Activated CD4-positive, alpha-beta T cell treated with anti-CD3 and anti-CD28 coated beads, Interleukin-2, amount 10 ng/mL, durations not matched to agents 24 days and 14 days (primary cell): ENCODE data around the gene PKNOX1. TPM values are rescaled to one million over a fixed set of nuclear protein-coding genes. Genes with fewer than 3 reads are reported as not detected.
A peak's percentile ranks its signal among the peaks of the same experiment; 100 is the strongest.
"Not testable (repeated sequence)": the region's sequence is repeated elsewhere in the genome, so short reads cannot be mapped to it uniquely, and the experiment has no call there.

Source experiments
- DNase-seq: peaks from one replicate; pipeline ENCODE4 v3.0.0; 2022
- H3K27ac Mint-ChIP-seq: one replicate; pipeline ENCODE4 v1.8.0; 2022; ENCODE audit warnings: mild to moderate bottlenecking, mixed read lengths
- H3K27me3 Mint-ChIP-seq: one replicate; pipeline ENCODE4 v1.8.0; 2022; ENCODE audit warnings: mixed read lengths
- H3K36me3 Mint-ChIP-seq: one replicate; pipeline ENCODE4 v1.8.0; 2022; ENCODE audit warnings: low read depth, mild to moderate bottlenecking, mixed read lengths
- H3K4me1 Mint-ChIP-seq: one replicate; pipeline ENCODE4 v1.8.0; 2021; ENCODE audit warnings: mixed read lengths
- H3K4me3 Mint-ChIP-seq: one replicate; pipeline ENCODE4 v1.8.0; 2022; ENCODE audit warnings: mild to moderate bottlenecking, moderate library complexity, mixed read lengths
- H3K9me3 Mint-ChIP-seq: one replicate; pipeline ENCODE4 v1.8.0; 2021; ENCODE audit warnings: mixed read lengths
- intact Hi-C: fragments of 100-400 bp; cut with micrococcal nuclease; formaldehyde crosslinking; loops from one replicate; pipeline ENCODE4 v1.15.1; 2023
- total RNA-seq: library from RNA; stranded (reverse); gene quantifications from 2 replicates; pipeline ENCODE4 v1.2.3, GENCODE V29; 2022

PKNOX1 gene, protein sequence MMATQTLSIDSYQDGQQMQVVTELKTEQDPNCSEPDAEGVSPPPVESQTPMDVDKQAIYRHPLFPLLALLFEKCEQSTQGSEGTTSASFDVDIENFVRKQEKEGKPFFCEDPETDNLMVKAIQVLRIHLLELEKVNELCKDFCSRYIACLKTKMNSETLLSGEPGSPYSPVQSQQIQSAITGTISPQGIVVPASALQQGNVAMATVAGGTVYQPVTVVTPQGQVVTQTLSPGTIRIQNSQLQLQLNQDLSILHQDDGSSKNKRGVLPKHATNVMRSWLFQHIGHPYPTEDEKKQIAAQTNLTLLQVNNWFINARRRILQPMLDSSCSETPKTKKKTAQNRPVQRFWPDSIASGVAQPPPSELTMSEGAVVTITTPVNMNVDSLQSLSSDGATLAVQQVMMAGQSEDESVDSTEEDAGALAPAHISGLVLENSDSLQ
- 23.1 and 26.2 TPM in 2 replicates for total RNA-seq

DNA sequence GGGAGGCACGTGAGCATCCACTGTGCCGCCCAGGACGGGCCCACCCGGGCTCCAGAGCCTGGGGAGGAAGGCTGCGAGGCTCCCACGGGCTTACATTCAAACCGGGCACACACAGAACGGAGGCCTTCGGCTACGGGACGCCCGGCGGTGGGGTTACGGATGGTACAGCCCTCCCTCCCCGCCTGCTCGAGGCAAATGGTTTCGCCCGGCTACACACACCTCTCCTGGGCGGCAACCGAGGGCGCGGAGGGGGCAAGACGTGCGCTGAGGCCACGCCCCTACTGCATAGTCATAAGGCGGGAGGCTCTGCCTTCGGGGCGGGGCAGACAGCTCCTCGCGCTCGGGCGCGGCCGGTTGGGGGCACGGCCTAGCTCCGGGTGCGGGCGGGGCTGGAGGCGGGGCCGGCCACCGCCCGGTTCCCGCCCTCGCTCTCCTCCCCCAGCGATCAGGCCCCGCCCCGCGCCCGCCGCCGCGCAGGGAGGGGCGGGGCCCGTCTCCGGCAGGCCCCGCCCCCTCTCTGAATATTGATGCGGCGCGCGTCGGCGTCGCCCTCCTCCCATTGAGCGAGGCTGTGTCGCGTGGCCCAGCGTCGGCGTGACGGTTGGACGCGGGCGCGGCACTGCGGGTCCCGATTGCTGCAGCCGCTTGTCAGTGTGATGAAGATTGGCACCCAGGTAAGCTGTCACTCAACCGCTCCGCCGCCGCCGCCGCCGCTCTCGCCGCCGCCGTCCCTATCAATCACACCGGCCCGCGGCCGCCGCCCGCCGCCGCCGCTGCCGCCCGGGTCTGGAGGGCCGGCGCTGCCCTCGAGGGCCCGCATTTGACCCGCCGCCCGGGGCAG is at the start of gene PKNOX1:
Gene PKNOX1, plus strand, starts transcription at position 572 of the 841 bp plus-strand sequence. CDS start 29,820 bp downstream, outside the sequence.
- H3K36me3 Mint-ChIP-seq = peaks cover 22% of the 10 kb centered on the region
- peak within 1 kb of the TSS; percentile 94 for H3K27ac Mint-ChIP-seq
- peak within 1 kb of the TSS; percentile 90 for H3K4me3 Mint-ChIP-seq
- H3K9me3 Mint-ChIP-seq = no peaks in the 10 kb centered on the region
- H3K4me1 Mint-ChIP-seq = peaks cover 26% of the 10 kb centered on the region
- DNase-seq = peak; percentile 100
- H3K27me3 Mint-ChIP-seq = no peaks in the 10 kb centered on the region
- intact Hi-C loops = loop anchor here (1.0 to 10.0 kb wide), 4 partner anchors 81 to 1841 kb away; partner anchors contain the start of genes CFAP410, NDUFV3, SUMO3 and WDR4

- Mint-ChIP-seq H3K9me3 (no peaks in the 10 kb centered on the region), H3K4me1 (peaks cover 22% of the 10 kb centered on the region), H3K27me3 (no peaks in the 10 kb centered on the region), H3K27ac (peak within 1 kb of the TSS; percentile 87), H3K4me3 (peak within 1 kb of the TSS; percentile 75), H3K36me3 (no peaks in the 10 kb centered on the region)
- peak; percentile 71 for DNase-seq
- intact Hi-C loops = no loop called here
Observed at GRCh38 chr21:42925114-42925926, 49.0 kb upstream of the PKNOX1 start, which contains the start of gene ERVH48-1. Gene ERVH48-1 (minus strand): TSS chr21:42925630. CDS start chr21:42919006, 6,624 bp downstream.

DNA sequence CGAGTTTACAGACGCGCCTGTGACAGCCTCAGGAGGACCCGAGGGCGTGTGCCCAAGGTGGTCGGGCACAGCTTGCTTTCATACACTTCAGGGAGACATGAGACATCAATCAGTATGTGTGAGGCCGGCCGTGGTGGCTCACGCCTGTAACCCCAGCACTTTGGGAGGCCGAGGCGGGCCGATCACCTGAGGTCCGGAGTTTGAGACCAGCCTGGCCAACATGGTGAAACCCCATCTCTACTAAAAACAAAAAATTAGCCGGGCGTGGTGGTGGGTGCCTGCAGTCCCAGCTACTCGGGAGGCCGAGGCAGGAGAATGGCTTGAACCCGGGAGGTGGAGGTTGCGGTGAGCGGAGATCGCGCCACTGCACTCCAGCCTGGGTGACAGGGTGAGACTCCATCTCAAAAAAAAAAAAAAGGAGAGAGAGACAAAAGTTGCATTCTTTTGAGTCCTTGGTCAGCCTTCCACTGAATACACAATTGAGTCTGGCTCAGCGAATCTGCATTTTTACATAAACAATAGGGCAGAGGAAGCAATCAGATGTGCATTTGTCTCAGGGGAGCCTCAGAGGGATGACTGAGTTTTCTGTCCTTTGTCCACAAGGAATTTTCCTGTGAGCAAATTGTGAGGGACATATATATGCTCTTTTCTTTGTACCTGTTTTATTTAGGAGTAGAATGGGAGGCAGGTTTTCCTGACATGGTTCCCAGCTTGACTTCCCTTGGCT is 46.7 kb upstream of the PKNOX1 start:
- H3K4me3 Mint-ChIP-seq, intact Hi-C loops, H3K27me3 Mint-ChIP-seq, H3K9me3 Mint-ChIP-seq, H3K27ac Mint-ChIP-seq, H3K36me3 Mint-ChIP-seq, DNase-seq: not testable (repeated sequence)
- H3K4me1 Mint-ChIP-seq = peaks cover 22% of the 10 kb centered on the region

- Mint-ChIP-seq H3K9me3 (no peaks in the 10 kb centered on the region), H3K4me3 (no peak overlapping the region), H3K36me3 (no peaks in the 10 kb centered on the region), H3K27me3 (no peaks in the 10 kb centered on the region), H3K27ac (no peak overlapping the region), H3K4me1 (peaks cover 10% of the 10 kb centered on the region)
- DNase-seq = no peak
- intact Hi-C loops = no loop called here
Observed at GRCh38 chr21:42929969-42930368, 44.4 kb upstream of the PKNOX1 start.

DNA sequence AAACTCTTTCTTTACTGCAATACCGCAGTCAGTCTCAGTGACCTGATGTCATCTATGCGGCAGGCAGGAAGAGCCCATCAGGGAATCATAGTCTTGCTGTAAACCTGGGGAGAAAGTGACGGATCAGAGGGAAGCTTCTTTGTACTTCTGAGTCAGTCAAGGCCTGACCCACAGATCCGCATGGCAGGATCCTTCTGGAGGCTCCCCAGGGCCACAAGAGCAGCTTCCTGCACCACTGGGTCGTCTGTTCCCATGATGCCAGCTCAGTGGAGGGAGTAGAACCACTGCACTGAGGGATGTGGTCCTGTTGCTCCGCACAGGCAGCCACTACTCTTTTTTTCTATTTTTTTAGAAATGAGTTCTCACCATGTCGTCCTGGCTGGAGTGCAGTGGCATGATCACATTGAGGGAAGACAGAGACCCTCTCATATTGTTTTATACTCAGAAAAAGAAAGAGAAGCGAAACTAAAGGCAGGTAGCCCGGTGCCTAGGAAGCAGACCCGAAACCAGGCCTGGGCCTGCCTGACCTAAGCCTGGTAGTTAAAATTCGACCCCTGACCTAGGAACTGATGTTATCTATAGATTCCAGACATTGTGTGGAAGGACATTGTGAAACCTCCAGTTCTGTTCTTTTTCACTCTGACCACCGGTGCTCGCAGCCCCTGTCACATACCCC is 42.7 kb upstream of the PKNOX1 start:
- no peak for DNase-seq
- no peaks in the 10 kb centered on the region for H3K9me3 Mint-ChIP-seq
- no peaks in the 10 kb centered on the region for H3K36me3 Mint-ChIP-seq
- H3K27me3 Mint-ChIP-seq = no peaks in the 10 kb centered on the region
- no peak overlapping the region for H3K4me3 Mint-ChIP-seq
- peaks cover 4% of the 10 kb centered on the region for H3K4me1 Mint-ChIP-seq
- intact Hi-C loops = no loop called here
- no peak overlapping the region for H3K27ac Mint-ChIP-seq

- H3K9me3 Mint-ChIP-seq, H3K36me3 Mint-ChIP-seq, H3K4me3 Mint-ChIP-seq, intact Hi-C loops, DNase-seq, H3K27ac Mint-ChIP-seq, H3K4me1 Mint-ChIP-seq, H3K27me3 Mint-ChIP-seq: not testable (repeated sequence)
Observed at GRCh38 chr21:42932378-42933136, 41.8 kb upstream of the PKNOX1 start.

DNA sequence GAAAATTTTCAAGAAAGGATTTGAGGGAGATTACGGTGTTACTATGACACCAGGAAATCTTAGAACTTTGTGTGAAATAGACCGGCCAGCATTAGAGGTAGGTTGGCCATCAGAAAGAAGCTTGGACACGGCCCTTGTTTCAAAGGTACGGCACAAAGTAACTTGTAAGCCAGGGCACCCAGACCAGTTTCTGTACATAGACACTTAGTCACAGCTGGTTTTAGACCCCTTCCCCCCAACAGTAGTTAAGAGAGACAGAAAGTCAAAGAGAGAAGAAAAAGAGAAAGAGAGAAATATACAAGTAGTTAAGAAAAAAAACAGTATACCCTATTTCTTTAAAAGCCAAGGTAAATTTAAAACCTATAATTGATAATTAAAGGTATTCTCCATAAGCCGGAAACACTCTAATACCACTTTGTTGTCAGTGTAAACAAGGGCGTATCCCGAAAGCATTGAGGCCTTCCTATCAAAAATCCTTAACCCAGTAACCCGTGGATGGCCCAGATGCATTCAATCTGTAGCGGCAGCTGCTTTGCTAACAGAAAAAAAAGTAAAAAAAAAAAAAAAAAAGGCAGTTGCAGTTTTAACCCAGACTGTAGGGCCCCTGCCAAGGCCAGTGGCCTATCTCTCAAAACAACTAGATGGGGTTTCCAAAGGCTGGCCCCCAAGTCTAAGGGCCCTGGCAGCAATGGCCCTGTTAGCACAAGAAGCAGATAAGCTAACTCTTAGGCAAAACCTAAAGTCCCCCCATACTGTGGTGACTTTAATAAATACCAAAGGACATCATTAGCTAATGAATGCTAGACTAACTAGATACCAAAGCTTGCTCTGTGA is 41.0 kb upstream of the PKNOX1 start:
- H3K4me1 Mint-ChIP-seq, H3K27ac Mint-ChIP-seq, DNase-seq, H3K36me3 Mint-ChIP-seq, H3K9me3 Mint-ChIP-seq, intact Hi-C loops, H3K27me3 Mint-ChIP-seq, H3K4me3 Mint-ChIP-seq: not testable (repeated sequence)

DNA sequence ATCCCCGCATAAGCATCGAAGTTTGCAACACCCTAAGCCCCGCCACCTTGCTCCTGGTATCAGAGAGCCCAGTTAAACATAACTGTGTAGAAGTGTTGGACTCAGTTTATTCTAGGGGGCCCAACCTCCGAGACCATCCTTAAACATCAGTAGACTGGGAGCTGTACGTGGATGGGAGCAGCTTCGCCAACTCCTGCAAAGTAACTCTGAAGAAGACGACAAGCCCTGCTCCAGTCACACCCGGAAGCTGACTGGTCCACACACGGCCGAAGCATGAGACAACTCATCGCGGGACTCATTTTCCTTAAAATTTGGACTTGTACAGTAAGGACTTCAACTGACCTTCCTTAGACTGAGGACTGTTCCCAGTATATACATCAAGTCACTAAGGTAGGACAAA is 40.4 kb upstream of the PKNOX1 start:
- H3K36me3 Mint-ChIP-seq, intact Hi-C loops, DNase-seq, H3K4me1 Mint-ChIP-seq, H3K27ac Mint-ChIP-seq, H3K27me3 Mint-ChIP-seq, H3K4me3 Mint-ChIP-seq, H3K9me3 Mint-ChIP-seq: not testable (repeated sequence)

- H3K36me3 Mint-ChIP-seq, H3K27me3 Mint-ChIP-seq, H3K9me3 Mint-ChIP-seq, H3K4me3 Mint-ChIP-seq, H3K4me1 Mint-ChIP-seq, H3K27ac Mint-ChIP-seq, DNase-seq, intact Hi-C loops: not testable (repeated sequence)
Observed at GRCh38 chr21:42936360-42936759, 38.0 kb upstream of the PKNOX1 start.

- DNase-seq, H3K36me3 Mint-ChIP-seq, intact Hi-C loops, H3K4me3 Mint-ChIP-seq, H3K27ac Mint-ChIP-seq, H3K4me1 Mint-ChIP-seq, H3K27me3 Mint-ChIP-seq, H3K9me3 Mint-ChIP-seq: not testable (repeated sequence)
Observed at GRCh38 chr21:42937034-42937940, 37.1 kb upstream of the PKNOX1 start.
